Thyroid gland (tissue), 4 donors: ENCODE measurements around the gene GPX7.

Experiments used
- CTCF ChIP-seq, 6 experiments: fragments of 200-600 bp in 3 of 6; fragments of 450-650 bp in 3 of 6; sonication (generic) in 3 of 6; IDR thresholded peaks; one replicate each; pipeline ENCODE4 v1.5.1; 2016 to 2019; ENCODE audit warnings: antibody characterized with exemption in 6 of 6, mild to moderate bottlenecking in 2 of 6, inconsistent platforms in 1 of 6, moderate library complexity in 1 of 6
- POLR2A ChIP-seq, 2 donors: fragments of 450-650 bp; IDR thresholded peaks; one replicate each; pipeline ENCODE4 v1.6.1; 2017; ENCODE audit warnings: antibody characterized with exemption in 2 of 2, mild to moderate bottlenecking in 2 of 2, moderate library complexity in 1 of 2

DNA sequence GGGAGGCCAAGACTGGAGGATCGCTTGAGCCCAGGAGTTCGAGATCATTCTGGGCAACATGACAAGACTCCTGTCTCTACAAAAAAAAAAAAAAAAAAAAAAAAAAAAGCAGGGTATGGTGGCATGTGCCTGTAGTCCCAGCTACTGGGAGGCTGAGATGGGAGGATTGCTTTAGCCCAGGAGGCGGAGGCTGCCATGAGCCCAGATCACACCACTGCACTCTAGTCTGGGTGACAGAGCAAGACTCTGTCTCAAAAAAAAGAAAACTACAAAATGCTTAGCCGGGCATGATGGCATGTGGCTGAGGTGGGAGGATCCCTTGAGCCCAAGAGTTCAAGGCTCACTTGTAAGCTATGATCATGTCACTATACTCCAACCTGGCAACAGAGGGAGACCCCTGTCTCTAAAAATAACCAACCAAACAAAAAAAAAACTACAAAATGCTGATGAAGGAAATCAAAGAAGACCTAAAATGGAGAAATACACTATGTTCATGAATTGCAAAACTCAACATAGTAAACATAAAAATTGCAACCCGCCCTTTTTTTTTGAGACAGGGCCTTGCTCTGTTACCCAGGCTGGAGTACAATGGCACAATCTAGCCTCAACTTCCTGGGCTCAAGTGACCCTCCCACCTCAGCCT lies 51.2 kb downstream of the GPX7 start:
- TF ChIP-seq CTCF (IDR thresholded peaks at IDR 0.05) (no peak), POLR2A (IDR thresholded peaks at IDR 0.05) (no peak)
